Stimulated activated CD8-positive, alpha-beta memory T cell treated with anti-CD3 and anti-CD28 coated beads, Interleukin-4, amount 100 ng/mL, for 4 hours (primary cell): ENCODE measurements around the gene SDF4.

ENCODE experiments used
- DNase-seq, 2 donors: peaks; one replicate each; pipeline ENCODE4 v3.0.0-alpha.2; 2020; ENCODE audit warnings: low read depth in 2 of 2, low spot score in 1 of 2

SDF4 gene

GRCh38 chr1:1168451-1169411 lies 63.1 kb downstream of the SDF4 start:
- DNase-seq, result no peak

- no peak for DNase-seq
Observed at GRCh38 chr1:1167841-1168450, 63.9 kb downstream of the SDF4 start.

- no peak for DNase-seq
Observed at GRCh38 chr1:1167398-1167821, 64.4 kb downstream of the SDF4 start.
